GM12865 (cell line): ENCODE results near the gene FRS2.

Experiments used
- DNase-seq: peaks from one replicate; pipeline ENCODE4 v3.0.0; 2010; ENCODE audit warnings: low read depth
- H3K4me3 ChIP-seq: 2 replicates; pipeline ENCODE4 v1.5.1; 2011; ENCODE audit warnings: mild to moderate bottlenecking, low read depth, low read length, control low read depth
- CTCF ChIP-seq: IDR thresholded peaks from 2 replicates; pipeline ENCODE4 v1.5.1; 2011; ENCODE audit warnings: low read length, control low read depth, low read depth, inconsistent platforms; ENCODE audit not compliant: insufficient read depth; ENCODE audit errors: missing control alignments

Gene FRS2

GRCh38 chr12:69523433-69524330, 53.5 kb downstream of the FRS2 start:
- no peak overlapping the region for H3K4me3 ChIP-seq
- TF ChIP-seq CTCF = no peak
- no peak for DNase-seq

- no peak for DNase-seq
- TF ChIP-seq CTCF = no peak
- H3K4me3 ChIP-seq = no peak overlapping the region
Measured at GRCh38 chr12:69524331-69524630, 54.1 kb downstream of the FRS2 start.

GRCh38 chr12:69524755-69525469, 54.7 kb downstream of the FRS2 start:
- H3K4me3 ChIP-seq = no peak overlapping the region
- DNase-seq = no peak
- TF ChIP-seq CTCF = no peak

GRCh38 chr12:69527506-69528272, 57.5 kb downstream of the FRS2 start:
- no peak overlapping the region for H3K4me3 ChIP-seq
- DNase-seq = no peak
- TF ChIP-seq CTCF = no peak

GRCh38 chr12:69529021-69529420, 58.8 kb downstream of the FRS2 start:
- no peak for TF ChIP-seq CTCF
- DNase-seq = no peak

GRCh38 chr12:69533844-69534243, 63.7 kb downstream of the FRS2 start:
- no peak for DNase-seq
- no peak overlapping the region for H3K4me3 ChIP-seq
- no peak for TF ChIP-seq CTCF

More at GRCh38 chr12:69529021-69529420, 58.8 kb downstream of the FRS2 start:
- H3K4me3 ChIP-seq = no peak overlapping the region
